GM21717 (cell line): ENCODE measurements around the gene CLCN1.
"Not testable (repeated sequence)": the region's sequence is repeated elsewhere in the genome, so short reads cannot be mapped to it uniquely, and the experiment has no call there.

Source experiments
- ATAC-seq: cut with Tn5 transposase; IDR thresholded peaks from one replicate; pipeline ENCODE4 v1.9.1; 2021; ENCODE audit warnings: mild to moderate bottlenecking, moderate library complexity; ENCODE audit not compliant: unreplicated experiment

CLCN1 gene

DNA sequence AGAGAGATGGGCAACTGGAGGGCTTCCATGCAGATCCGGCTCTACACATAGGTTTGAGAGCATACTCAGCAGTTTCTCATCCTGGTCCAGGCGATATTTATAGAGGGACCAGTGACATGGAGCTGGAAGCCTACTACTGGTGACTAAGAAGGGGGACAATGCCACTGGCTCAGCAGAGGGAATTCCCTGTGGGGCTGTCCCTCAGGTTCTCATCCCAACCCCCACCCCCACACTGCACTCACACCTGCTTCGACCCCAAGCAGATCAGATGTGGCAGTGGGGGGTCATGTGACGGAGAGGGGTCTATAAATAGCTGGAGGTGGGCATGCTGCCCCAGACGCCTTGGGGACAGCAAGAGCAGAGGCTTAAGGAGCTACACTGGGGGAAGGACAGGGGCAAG is at the start of gene CLCN1:
CLCN1 (plus strand) TSS at position 336 of the 400 bp plus-strand sequence. CDS start 102 bp downstream, outside the sequence.
- no peak for ATAC-seq

DNA sequence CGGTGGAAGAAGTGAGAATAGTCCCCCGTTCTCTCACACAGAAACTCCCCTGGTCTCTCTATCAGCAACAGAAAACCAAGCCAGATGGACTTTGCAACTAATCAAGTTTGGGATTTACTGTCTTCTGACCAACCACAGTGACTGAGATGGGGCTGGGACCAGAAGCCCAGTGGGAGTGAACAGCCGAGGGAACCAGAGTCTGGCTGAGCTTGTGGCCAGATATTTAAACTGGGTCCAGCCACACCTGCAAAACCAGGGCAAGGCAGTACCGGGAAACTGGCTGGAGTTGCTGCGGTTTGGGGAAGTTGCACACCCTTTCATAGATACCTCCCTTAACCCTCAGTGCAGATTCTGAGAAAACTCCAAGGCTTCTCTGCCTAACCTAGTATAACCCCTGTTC is 46.7 kb upstream of the CLCN1 start:
- ATAC-seq = no peak

DNA sequence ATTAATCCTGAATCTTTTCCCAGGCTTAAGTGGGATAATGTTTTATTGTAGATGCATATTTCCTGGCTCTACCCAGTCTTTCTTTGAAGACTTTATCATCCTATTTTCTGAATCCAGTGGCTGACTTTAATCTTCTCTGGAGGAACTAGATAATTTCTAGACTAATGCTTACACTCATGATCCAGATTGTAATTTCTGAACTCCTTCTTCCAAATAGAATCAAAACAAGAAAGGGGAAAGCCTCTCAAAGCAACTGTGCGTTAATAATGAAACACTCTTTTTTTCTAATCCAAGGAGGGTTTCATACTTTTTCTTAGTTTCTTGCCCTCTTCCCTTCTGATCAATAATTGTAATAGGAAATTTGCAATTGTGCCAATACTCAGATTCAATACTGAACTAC is 44.7 kb upstream of the CLCN1 start:
- no peak for ATAC-seq

DNA sequence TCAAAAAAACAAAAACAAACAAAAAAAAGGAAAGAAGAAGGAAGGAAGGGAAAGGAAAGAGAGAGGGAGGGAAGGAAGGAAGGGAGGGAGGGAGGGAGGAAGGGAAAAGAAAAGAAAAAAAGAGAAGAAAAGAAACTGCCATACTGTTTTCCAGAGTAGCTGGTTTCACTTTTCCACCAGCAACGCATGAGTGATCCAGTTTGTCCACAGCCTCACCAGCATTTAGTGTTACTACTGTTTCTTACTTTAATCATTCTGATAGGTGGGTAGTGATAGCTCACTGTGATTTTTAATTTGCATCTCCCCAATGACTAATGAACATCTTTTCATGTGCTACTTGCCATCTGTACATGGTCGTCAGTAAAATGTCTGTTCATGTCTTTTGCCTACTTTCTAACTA is 43.0 kb upstream of the CLCN1 start:
- ATAC-seq = no peak

DNA sequence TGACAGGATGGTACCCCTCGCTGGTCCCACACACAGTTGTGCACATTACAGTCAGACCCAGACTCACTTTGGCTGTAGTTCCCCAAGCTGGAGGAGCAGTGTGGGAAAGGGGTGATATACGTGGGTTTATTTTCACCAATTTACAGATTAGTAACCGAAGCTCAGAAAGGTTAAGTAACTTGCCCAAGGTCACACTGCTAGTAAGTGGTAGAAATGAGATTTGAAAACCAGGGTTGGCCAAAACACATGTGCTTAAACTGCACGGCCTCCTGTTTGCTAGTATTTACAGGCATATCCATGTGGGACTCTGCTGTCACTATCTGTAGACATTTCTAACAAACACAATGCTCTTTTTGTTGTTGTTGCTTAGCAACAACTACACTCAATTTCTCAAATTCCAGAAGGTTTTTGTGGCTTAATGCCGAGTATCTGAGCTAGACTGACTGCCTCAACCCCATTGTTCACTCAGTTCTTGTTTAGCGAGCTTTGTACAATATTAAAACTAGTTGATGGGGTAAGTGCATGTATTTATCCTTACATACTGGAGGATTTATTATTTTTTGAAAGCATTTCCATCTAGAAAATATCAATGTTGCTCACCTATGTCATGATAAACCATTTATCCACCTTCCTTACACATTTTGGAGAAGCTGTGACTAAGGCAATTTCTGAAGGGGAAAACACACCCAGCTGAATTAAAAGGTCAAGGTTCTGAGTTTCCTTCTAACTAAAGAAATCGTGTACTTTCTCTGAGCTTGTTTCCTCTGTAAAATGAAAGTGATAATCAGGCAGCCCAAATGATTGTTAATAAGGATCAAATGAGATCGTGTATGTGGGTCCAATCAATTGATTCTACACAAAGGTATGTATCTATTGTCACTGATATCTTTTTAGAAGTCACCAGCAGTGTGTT is 36.5 kb upstream of the CLCN1 start:
- no peak for ATAC-seq

DNA sequence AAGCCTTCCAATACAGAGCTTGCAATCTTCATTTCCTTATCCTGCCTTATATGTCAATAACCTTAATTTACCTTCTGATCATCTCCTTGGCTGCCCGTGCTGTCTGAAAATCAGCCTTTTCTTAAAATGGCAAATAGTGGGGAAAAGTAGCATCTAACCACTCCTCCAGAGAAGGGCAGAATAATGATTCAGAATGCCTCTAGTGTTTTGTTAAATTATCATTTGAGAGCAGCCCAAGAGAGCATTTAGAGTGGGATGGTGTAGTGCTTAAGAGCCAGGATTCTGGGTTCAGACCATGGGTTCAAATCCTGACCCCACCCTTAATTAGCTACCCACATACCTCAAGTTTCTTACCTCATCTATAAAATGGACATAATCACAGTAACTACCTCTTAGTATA is 35.8 kb upstream of the CLCN1 start:
- no peak for ATAC-seq

DNA sequence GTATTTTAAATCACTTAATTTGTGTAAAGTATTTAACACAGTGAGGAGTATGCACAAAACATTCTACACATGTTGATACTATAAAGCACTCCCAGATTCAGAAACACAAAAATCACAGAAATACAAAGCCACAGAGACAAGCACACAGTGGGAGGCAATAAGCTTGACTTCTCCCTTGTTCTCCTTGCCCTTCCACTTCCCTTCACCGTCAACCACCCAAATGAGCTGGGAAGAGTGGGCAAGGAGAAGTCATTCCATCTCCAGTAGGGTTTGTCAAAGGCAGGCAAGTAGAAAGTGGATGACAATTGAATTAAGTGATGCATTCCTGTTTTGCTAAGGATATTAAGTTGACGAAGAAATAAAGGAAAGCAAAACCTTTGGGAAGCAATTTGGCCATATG is 35.3 kb upstream of the CLCN1 start:
- ATAC-seq = no peak

DNA sequence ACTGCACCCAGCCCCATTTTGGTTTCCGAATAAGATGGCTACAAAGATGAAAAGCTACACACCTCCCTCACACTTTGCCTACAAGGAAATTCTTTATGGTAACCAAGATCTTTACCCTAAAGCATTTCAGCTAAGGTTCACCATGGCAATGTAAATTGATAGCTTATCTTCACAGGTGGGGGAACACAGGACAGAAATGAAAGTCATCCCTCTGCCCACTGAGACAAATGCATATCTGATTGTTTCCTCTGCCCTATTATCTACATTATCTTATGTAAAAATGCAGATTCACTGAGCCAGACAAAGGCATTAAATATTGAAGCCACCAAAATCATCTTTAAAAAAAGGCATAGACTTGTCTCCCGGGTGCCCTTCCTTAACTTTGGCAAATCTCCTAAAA is 34.4 kb upstream of the CLCN1 start:
- ATAC-seq = no peak

DNA sequence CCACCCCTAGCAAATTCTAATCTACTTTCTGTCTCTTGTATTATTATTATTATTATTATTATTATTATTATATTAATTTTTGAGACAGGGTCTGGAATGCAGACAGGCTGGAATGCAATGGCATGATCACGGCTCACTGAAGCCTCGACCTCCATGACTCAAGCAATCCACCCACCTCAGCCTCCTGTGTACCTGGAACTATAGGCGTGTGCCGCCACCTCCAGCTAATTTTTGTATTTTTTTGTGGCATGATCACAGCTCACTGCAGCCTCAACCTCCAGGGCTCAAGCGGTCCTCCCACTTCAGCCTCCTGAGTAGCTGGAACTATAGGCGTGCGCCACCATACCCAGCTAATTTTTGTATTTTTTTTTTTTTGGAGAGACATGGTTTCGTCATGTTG is 33.8 kb upstream of the CLCN1 start:
- no peak for ATAC-seq

DNA sequence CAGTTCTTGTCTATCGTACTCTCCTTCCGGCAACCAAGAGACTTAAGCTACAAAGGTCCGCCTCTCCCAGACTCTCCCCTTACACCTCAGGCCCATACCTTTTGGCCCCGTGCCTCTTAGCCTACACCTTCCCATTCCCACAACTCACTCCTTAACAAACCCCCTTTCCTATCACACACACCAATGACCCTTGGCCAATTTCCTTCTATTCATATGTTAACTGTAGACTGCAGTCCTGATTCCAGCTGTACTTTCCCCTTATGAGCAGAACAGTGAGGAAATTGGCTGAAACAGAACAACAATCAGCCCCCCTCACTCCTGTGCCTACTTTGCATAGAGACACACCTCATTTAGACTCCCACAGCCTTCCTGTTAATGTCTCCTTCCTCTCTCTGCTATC is 32.5 kb upstream of the CLCN1 start:
- no peak for ATAC-seq

DNA sequence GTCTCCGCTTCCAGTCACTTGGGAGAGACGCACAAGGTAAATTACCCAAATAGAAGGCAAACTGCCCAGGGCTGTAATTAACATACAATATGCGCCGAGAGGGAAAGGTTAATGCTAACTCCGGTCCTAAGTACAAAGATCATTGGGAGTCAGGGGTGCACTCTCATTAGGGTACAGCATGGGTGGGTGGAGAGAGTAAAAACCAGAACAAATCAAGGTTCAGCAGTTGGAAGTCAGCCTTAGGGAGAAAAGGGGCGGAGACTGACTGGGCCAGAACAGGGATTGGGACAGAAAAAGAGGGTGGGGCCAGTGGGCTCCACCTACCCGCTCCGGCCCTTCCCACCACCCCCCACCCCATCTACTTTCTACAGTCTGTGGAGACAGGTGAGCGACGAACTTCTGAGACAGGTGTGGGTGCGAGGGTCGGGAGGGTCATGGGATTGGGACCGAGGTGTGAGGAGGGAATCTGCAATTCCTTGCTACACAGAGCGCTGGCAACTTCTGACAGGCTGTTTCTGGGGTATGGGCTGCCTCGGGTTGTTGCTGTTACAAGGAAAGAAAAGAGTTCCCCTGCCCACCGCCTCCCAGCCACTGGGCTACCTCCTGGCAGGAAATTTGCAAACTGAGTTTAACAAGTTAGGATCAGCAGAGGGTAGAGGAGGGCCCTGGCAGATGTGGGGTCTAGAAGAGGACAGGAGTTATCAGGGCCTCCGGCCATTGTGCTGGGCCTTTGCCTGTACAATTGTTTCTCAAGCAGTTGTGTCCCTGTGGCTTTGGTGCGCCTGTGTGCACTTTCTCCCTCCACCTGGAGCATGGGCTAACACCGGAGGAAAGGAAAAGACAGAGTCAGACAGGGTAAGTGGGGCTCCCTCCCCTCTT is 31.1 kb upstream of the CLCN1 start, which contains the start of gene TMEM139:
TMEM139 (plus strand) TSS at position 368 of the 879 bp plus-strand sequence. CDS start 1,000 bp downstream, outside the sequence.
- ATAC-seq = no peak

DNA sequence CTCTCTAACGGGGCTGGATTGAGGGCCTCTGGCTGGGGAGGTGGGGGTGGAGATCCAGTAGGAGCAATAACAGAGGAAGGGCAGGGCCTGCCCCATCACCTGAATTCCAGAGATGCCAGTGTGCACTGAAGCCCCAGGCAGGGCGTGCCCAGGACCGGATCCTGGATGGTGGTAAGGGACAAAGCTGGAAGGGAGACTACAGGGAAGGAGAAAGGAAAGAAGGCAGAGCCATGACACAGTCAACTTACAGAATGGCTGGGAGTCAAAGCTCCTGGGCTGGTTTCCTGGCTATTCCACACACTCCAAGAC is 30.5 kb upstream of the CLCN1 start:
- ATAC-seq = no peak

DNA sequence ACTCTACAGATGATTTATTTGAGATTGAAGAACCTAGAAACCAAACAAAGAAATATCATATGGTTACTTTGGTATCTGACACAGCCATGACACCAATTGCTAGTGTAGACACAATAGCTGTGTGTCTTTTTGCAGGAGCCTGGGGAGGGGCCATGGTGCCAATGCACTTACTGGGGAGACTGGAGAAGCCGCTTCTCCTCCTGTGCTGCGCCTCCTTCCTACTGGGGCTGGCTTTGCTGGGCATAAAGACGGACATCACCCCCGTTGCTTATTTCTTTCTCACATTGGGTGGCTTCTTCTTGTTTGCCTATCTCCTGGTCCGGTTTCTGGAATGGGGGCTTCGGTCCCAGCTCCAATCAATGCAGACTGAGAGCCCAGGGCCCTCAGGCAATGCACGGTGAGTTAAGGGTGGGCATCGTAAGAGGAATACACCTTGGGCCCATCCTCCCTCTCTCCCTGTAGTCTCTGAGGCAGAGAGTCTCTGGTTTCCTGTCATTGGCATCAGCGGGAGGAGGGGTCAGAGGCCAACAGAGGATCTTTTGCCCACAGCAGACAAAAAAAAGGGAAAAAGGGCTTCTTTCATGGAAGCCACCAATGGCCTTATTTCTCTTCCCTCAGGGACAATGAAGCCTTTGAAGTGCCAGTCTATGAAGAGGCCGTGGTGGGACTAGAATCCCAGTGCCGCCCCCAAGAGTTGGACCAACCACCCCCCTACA is 29.9 kb upstream of the CLCN1 start:
- ATAC-seq = no peak

DNA sequence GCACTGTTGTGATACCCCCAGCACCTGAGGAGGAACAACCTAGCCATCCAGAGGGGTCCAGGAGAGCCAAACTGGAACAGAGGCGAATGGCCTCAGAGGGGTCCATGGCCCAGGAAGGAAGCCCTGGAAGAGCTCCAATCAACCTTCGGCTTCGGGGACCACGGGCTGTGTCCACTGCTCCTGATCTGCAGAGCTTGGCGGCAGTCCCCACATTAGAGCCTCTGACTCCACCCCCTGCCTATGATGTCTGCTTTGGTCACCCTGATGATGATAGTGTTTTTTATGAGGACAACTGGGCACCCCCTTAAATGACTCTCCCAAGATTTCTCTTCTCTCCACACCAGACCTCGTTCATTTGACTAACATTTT is 29.4 kb upstream of the CLCN1 start:
- no peak for ATAC-seq

DNA sequence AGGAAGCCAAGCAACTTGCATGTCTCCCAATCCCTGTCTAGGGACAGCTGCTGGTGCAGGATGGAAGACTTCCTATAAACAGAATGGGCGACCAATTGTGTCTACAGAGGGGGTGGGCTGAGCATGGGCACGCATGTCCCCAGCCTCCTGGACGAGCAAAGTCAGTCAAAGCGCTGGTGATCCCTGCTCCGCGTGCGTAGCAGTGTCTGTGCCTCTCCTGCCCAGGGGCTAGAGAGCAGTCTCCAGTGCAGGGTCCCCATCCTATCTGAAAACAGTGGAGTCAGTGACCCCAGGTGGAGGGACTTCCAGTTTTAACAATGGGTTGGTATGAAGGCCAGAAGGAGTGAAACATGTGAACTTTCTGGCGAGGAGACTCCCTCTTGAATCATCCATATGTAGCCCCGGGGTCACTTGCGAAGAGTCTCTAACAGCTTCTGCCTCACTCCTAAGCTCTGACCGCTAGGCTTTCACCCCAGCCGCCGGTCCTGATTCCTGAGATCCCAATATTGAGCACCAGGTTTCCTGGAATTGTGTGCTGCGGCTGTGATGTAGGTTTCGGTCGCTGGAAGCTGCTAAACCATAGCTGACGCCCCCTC is 28.5 kb upstream of the CLCN1 start:
- no peak for ATAC-seq

DNA sequence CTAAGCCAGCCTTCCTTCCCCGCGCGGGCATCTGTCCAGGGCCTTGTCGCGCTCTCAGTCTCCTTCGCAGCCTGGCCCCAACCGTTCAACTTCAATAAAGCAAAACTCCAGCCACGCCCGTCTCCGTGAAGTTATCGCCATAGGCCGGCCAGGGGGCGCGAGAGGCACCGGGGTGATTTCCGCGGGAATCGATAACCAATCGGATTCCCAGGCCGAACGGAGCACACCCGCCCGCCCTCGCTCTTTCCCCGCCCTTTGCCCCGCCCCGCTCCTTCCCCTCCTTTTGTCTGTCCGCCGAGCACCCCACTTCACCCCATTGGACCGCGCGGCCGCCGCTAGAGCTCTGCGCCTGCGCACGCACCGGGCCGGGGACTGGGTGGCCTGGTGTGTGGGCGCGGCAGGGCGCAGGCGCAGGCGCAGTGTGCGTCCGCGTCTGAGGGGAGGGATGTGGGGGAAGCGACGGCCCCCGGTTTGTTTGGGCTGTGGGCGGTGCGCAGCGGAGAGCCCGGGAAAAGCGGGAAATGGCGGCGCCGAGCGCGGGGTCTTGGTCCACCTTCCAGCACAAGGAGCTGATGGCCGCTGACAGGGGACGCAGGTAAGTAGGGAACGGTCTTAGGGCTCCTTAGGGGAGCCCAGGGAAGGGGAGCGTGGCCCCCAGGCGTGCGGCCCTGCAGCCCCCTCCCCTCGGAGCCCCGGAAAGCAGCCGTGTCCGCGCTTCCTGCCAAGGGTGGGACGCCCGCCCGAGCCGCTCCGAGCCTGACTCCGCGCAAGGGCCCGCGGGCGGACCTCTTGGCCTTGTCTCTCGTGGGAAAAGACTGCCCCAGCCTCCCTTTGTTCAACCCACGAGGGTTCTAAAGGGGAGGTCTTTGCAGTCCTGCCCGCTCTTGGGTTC is 27.7 kb upstream of the CLCN1 start, which contains the start of gene CASP2:
CASP2 (plus strand) TSS at position 417 of the 892 bp plus-strand sequence; CDS start at position 522, 105 bp downstream.
- ATAC-seq = peak; percentile 88

DNA sequence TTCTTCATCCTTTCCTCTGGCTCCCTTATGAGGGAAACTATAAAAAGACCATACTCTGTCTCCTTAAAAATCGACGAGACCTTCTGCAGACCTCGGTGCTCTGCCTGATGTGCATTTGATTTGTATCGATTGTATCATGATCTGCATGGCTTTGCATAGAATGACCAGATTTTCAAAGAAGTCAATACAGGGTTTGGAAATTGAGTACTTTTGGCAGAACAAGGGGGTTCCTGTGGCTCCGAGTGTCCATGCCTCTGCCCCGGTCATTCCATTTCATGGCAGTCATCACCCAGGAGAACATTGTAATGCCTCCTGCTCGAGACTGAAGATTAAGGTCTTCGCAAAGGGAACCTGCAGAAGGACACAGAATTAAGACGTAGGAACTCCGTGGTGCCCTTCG is 27.1 kb upstream of the CLCN1 start:
- ATAC-seq = no peak

DNA sequence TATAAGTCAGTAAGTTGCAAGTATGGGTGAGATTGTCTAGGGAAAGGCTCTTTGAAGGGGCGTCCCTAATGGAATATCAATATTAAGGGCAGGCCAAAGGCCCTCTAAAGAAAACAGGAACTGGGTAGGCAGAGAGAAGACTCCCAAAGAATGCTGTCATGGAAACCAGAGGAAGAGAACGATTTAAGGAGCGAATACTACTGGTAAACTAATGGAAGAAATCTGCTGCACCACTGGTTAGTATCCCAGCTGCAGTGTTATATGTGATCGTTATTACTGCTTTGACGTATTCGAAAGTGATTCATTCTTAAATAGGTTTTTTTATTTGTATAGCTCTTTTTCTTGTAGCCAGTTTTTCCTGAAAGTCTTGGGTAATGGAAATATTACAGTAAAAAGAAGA is 26.5 kb upstream of the CLCN1 start:
- no peak for ATAC-seq

DNA sequence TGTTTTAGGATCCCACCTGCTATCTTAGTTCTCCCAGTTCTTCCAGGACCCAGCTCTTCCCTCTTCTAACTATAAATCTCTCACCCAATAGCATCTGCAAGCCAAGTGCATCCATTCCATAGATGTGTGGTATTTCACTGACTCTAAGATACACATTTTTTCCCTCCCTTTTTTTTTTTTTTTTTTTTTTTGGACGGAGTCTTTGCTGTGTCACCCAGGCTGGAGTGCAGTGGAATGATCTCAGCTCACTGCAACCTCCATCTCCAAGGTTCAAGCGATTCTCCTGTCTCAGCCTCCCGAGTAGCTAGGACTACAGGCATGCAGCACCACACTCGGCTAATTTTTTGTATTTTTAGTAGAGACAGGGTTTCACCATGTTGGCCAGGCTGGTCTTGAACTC is 26.0 kb upstream of the CLCN1 start:
- not testable (repeated sequence) for ATAC-seq

DNA sequence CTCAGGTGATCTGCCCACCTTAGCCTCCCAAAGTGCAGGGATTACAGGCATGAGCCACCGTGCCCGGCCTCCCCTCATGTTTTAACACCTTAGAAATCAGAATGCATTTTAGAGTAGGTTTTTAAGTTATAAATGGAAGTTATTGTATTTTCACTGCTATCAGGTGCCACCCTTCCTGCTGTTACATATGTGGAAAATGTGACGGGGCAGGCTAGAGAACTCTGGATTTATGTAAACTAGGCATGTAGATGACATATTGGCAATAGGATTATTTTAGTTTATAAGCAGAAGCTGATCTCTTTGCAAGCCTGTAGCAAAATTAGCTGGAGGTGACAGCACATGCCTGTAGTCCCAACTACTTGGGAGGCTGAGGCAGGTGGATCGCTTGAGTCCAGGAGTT is 25.6 kb upstream of the CLCN1 start:
- ATAC-seq = no peak
